ENCODE data around the gene SPHK1.
"Not testable (repeated sequence)": the region's sequence is repeated elsewhere in the genome, so short reads cannot be mapped to it uniquely, and the experiment has no call there.

The SPHK1 gene

DNA sequence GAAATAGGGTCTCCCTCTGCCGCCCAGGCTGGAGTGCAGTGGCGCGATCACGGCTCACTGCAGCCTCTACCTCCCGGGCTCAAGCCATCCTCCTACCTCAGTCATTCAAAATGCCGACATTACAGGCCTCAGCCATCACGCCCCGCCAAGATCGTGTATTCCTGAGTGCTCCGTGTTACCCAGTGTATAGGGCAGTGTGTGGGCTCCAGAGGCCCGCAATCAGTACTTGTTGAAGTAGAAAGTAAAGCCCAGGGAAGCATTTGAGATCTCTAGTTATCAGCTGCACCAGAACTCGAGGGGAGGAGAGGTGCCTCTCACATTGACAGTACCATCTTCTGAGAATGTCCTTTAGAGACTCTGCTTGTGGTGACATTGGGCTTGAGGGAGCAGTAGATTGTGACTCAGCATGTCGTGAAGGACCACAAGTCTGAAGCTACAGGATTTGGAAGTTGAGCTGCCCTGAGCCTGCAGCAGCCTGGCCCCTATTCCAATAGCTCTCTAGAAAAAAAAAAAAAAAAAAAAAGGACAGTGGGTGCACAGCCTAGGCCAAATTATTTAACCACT is 29.6 kb upstream of the SPHK1 start:
- H3K27ac ChIP-seq, result no peak overlapping the region
- no peak overlapping the region for H3K4me3 ChIP-seq
- TF ChIP-seq, protein P1, sequence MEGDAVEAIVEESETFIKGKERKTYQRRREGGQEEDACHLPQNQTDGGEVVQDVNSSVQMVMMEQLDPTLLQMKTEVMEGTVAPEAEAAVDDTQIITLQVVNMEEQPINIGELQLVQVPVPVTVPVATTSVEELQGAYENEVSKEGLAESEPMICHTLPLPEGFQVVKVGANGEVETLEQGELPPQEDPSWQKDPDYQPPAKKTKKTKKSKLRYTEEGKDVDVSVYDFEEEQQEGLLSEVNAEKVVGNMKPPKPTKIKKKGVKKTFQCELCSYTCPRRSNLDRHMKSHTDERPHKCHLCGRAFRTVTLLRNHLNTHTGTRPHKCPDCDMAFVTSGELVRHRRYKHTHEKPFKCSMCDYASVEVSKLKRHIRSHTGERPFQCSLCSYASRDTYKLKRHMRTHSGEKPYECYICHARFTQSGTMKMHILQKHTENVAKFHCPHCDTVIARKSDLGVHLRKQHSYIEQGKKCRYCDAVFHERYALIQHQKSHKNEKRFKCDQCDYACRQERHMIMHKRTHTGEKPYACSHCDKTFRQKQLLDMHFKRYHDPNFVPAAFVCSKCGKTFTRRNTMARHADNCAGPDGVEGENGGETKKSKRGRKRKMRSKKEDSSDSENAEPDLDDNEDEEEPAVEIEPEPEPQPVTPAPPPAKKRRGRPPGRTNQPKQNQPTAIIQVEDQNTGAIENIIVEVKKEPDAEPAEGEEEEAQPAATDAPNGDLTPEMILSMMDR (IDR thresholded peaks at IDR 0.05), result no peak
- no peak for DNase-seq (ENCODE audit: low spot score)

DNA sequence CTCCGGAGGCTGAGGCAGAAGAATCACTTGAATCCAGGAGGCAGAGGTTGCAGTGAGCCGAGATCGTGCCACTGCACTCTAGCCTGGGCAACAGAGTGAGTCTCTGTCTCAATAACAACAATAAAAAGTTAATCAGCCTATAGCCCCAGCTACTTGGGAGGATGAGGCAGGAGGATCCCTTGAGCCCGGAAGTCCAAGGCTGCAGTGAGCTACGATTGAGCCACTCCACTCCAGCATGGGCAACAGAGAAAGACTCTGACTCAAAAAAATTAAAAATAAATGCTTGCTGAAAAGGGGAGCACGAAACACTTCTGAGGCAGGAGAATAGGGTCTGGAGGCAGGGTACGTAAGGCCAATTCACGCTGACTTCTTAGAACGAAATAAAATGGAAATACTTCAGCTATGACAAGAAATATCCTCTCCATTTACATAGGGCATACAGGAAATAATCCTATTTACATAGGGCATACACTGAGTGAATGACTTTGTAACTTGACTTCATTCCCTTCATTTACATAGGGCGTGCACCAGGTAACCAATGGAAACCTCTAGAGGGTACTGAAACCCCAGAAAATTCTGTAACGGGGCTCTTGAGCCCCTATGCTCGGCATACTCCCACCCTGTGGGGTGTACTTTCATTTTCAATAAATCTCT is 27.5 kb upstream of the SPHK1 start:
- TF ChIP-seq, protein P1 (IDR thresholded peaks at IDR 0.05), result no peak
- Histone ChIP-seq H3K4me3 (no peak overlapping the region), H3K27ac (no peak overlapping the region)
- no peak for DNase-seq (ENCODE audit: low spot score)

DNA sequence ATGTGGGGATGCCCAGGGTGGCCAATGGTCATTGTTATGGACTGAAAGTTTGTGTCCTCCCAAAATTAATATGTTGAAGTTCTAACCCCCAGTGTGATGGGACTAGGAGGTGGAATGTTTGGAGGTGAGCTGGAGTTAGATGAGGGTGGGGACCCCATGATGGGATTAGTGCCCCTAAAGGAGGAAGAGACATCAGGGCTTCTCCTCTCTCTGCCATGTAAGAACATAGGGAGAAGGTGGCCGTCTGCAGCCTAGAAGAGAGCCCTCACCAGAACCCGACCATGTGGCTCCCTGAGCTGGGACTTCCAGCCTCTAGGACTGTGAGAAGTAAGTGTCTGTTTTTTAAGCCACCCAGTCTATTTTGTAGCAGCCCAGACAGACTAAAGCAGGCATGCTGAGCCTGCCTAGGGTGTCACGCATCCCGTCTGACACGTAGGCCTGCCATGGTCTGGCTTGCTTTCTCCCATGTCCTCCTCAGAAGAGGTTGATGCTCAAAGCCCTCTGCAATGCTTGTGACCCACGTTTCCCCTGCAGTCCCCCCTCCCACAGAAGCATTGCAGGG is 26.7 kb upstream of the SPHK1 start:
- no peak for DNase-seq (ENCODE audit: low spot score)
- H3K4me3 ChIP-seq, result no peak overlapping the region
- TF ChIP-seq, protein P1 (IDR thresholded peaks at IDR 0.05), result no peak
- H3K27ac ChIP-seq, result no peak overlapping the region

DNA sequence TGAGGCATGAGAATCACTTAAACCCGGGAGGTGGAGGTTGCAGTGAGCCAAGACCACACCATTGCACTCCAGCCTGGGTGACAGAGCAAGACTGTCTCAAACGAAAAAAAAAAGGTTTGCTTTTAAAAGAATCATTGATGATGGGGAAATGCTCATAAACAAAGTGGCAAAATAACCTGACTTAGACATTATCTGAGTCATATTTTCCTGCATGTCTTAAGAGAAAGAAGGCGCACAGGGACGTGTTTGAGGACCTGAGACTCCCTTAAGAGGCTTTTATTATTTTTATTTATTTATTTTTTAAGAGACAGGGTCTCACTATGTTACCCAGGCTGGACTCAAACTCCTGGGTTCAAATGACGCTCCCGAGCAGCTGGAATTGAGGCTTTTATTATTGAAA is 25.0 kb upstream of the SPHK1 start:
- no peak overlapping the region for H3K4me3 ChIP-seq
- no peak for DNase-seq (ENCODE audit: low spot score)
- TF ChIP-seq, protein P1 (IDR thresholded peaks at IDR 0.05), result no peak
- H3K27ac ChIP-seq, result no peak overlapping the region

DNA sequence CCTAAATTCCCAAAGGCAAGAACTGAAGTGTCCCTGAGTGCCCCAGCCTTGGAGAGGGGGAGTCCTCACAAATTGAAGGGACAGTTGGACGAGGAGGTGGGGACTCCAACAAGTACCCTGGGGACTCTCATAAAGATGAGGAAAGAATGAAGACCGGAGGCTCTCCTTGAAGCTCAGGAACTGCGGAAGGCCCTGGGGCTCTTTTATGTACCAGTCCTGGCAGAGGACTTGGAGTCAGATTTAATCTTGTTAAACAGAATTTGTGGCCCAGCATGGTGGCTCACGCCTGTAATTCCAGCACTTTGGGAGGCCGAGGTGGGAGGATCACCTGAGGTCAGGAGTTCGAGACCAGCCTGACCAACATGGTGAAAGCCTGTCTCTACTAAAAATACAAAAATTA is 24.6 kb upstream of the SPHK1 start:
- not testable (repeated sequence) for DNase-seq (ENCODE audit: low spot score); H3K4me3 ChIP-seq
- H3K27ac ChIP-seq, result peak overlapping the region in 1 of 2 donors; percentile 35

DNA sequence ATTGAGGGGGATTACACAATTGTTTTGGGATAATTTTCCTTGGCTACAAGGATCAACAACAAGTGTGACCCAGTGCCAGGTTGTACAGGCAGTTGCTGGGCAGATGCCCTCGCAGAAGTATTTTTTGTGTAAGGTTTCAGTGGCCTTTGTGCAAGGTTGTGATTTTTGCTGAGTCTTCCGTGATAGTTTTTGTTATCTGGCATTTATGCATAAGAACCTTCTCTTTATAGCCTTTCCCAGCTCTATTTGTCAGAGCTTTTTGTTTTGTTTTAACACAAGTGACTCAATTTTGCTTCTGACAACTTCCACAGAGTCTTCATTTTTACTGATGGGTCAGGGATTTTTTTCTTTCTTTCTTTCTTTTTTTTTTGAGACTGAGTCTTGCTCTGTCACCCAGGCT is 23.9 kb upstream of the SPHK1 start:
- DNase-seq (ENCODE audit: low spot score), result no peak
- peak overlapping the region in 1 of 2 donors; percentile 76 for H3K27ac ChIP-seq
- no peak overlapping the region for H3K4me3 ChIP-seq
- TF ChIP-seq, protein P1 (IDR thresholded peaks at IDR 0.05), result no peak

DNA sequence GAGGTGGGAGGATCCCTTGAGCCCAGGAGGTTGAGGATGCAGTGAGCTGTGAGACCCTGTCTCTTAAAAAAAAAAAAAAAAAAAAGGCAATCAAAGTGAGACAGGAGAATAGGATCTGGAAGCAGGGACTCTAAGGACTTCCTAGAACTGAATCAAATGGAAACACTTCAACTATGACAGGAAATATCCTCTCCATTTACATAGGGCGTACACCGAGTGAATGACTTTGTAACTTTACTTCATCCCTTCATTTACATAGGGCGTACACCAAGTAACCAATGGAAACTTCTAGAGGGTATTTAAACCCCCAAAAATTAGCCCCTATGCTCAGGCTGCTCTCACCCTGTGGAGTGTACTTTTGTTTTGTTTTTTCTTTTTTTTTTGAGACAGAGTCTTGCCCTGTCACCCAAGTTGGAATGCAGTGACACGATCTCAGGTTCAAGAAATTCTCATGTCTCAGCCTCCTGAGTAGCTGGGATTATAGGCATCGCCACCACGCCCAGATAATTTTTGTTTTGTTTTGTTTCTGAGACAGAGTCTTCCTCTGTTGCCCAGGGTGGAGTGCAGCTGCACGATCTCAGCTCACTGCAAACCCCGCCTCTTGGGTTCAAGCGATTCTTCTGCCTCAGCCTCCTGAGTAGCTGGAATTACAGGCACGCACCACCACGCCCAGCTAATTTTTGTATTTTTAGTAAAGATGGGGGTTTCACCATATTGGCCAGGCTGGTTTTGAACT is 21.1 kb upstream of the SPHK1 start:
- Histone ChIP-seq H3K4me3 (no peak overlapping the region), H3K27ac (no peak overlapping the region)
- DNase-seq (ENCODE audit: low spot score), result no peak
- TF ChIP-seq, protein P1 (IDR thresholded peaks at IDR 0.05), result no peak
